Stimulated activated CD4-positive, alpha-beta T cell treated with anti-CD3 and anti-CD28 coated beads, Interleukin-15, amount 100 ng/mL, for 48 hours (primary cell): ENCODE measurements around the gene COQ5.

Source experiments
- DNase-seq, 2 donors: peaks; one replicate each; pipeline ENCODE4 v3.0.0-alpha.2; 2020; ENCODE audit warnings: low read depth in 2 of 2

The COQ5 gene

DNA sequence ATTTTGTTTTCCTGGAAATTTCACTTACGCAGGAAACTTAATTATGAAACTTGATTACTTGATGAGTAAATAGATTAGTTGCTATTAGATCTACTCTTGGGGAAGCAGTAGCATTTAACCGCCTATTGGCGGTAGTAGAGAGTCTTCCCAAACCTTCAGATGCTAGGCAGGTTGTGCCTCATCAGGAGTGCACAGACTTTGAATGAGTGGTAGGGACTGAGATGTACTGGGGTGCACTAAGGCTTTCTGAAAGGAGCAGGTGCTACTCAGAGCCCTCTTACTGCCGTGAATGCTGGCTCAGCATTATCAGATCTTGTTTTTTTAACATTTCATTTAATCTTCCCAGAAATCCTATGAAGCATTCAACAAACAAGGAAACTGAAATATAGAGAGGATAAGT, 75.0 kb downstream of the COQ5 start:
- DNase-seq: no peak
